HG02870 (cell line): ENCODE results near the gene PSMB7.
"Not testable (repeated sequence)": the region's sequence is repeated elsewhere in the genome, so short reads cannot be mapped to it uniquely, and the experiment has no call there.

ENCODE experiments used
- ATAC-seq: cut with Tn5 transposase; IDR thresholded peaks from one replicate; pipeline ENCODE4 v1.9.1; 2021; ENCODE audit warnings: mild to moderate bottlenecking, moderate library complexity; ENCODE audit not compliant: unreplicated experiment

Gene PSMB7

GRCh38 chr9:124443625-124444024 lies 28.4 kb upstream of the PSMB7 start:
- no peak for ATAC-seq

- no peak for ATAC-seq
Measured at GRCh38 chr9:124442826-124443225, 27.6 kb upstream of the PSMB7 start.

GRCh38 chr9:124442379-124442778 lies 27.1 kb upstream of the PSMB7 start:
- ATAC-seq: no peak

GRCh38 chr9:124441291-124441690 lies 26.0 kb upstream of the PSMB7 start:
- no peak for ATAC-seq

- ATAC-seq: no peak
Measured at GRCh38 chr9:124440786-124441185, 25.5 kb upstream of the PSMB7 start.

GRCh38 chr9:124439686-124440243 lies 24.5 kb upstream of the PSMB7 start:
- ATAC-seq: no peak

GRCh38 chr9:124439086-124439485 lies 23.8 kb upstream of the PSMB7 start:
- no peak for ATAC-seq

- no peak for ATAC-seq
Measured at GRCh38 chr9:124438091-124438490, 22.8 kb upstream of the PSMB7 start.

- ATAC-seq: no peak
Measured at GRCh38 chr9:124437086-124437485, 21.8 kb upstream of the PSMB7 start.

- ATAC-seq: no peak
Measured at GRCh38 chr9:124436320-124436719, 21.1 kb upstream of the PSMB7 start.

- ATAC-seq: no peak
Measured at GRCh38 chr9:124429530-124429867, 14.3 kb upstream of the PSMB7 start.

GRCh38 chr9:124428751-124429529 lies 13.7 kb upstream of the PSMB7 start:
- no peak for ATAC-seq

- no peak for ATAC-seq
Measured at GRCh38 chr9:124427281-124427680, 12.0 kb upstream of the PSMB7 start.

GRCh38 chr9:124426361-124426760 lies 11.1 kb upstream of the PSMB7 start:
- ATAC-seq: no peak

GRCh38 chr9:124425733-124426132 lies 10.5 kb upstream of the PSMB7 start:
- ATAC-seq: not testable (repeated sequence)

- ATAC-seq: no peak
Measured at GRCh38 chr9:124423591-124423990, 8.3 kb upstream of the PSMB7 start.

- no peak for ATAC-seq
Measured at GRCh38 chr9:124423155-124423554, 7.9 kb upstream of the PSMB7 start.

- no peak for ATAC-seq
Measured at GRCh38 chr9:124420991-124421543, 5.8 kb upstream of the PSMB7 start.

- ATAC-seq: no peak
Measured at GRCh38 chr9:124419832-124420489, 4.7 kb upstream of the PSMB7 start.

GRCh38 chr9:124415852-124416484 lies 726 bp upstream of the PSMB7 start:
- no peak for ATAC-seq

- no peak for ATAC-seq
Measured at GRCh38 chr9:124414612-124415011, 630 bp downstream of the PSMB7 start.

- no peak for ATAC-seq
Measured at GRCh38 chr9:124412228-124412575, 3.0 kb downstream of the PSMB7 start.
